OCI-LY3 (cell line): ENCODE measurements around the gene XAB2.

ENCODE experiments used
- H2AFZ ChIP-seq: fragments of 200-600, 300-600 bp; shearing (Covaris generic); 2 replicates; pipeline ENCODE4 v1.6.0; 2014; ENCODE audit warnings: antibody characterized with exemption, low read depth, low read length
- H3K27ac ChIP-seq: fragments of 200-600, 300-600 bp; sonication (generic); 2 replicates; pipeline ENCODE4 v1.5.1; 2014; ENCODE audit warnings: mild to moderate bottlenecking, low read length, moderate library complexity, mixed read lengths
- H3K27me3 ChIP-seq: fragments of 200-600, 300-600 bp; sonication (generic); 2 replicates; pipeline ENCODE4 v1.6.1; 2014; ENCODE audit warnings: low read depth, low read length, mixed read lengths
- H3K36me3 ChIP-seq: fragments of 200-600, 300-600 bp; sonication (generic); replicated peaks from 2 replicates; pipeline ENCODE3; 2014; ENCODE audit warnings: low read depth, low read length, mixed read lengths
- H3K4me1 ChIP-seq: fragments of 300-600, 200-600 bp; sonication (generic); 2 replicates; pipeline ENCODE4 v1.6.1; 2014; ENCODE audit warnings: low read length, mixed read lengths
- H3K4me2 ChIP-seq: fragments of 200-600, 300-600 bp; sonication (generic); 2 replicates; pipeline ENCODE4 v1.6.1; 2014; ENCODE audit warnings: low read length, mixed read lengths
- H3K4me3 ChIP-seq: fragments of 300-600, 200-600 bp; sonication (generic); 2 replicates; pipeline ENCODE4 v1.5.1; 2014; ENCODE audit warnings: antibody characterized with exemption, mild to moderate bottlenecking, low read length, moderate library complexity
- H3K79me2 ChIP-seq: fragments of 300-600, 200-600 bp; shearing (Covaris generic); 2 replicates; pipeline ENCODE4 v1.6.1; 2014; ENCODE audit warnings: mild to moderate bottlenecking, low read length, mixed read lengths
- H3K9ac ChIP-seq: fragments of 300-600, 200-600 bp; shearing (Covaris generic); 2 replicates; pipeline ENCODE4 v1.6.0; 2014; ENCODE audit warnings: mild to moderate bottlenecking, low read length, moderate library complexity
- H3K9me3 ChIP-seq: fragments of 200-600, 300-600 bp; shearing (Covaris generic); 2 replicates; pipeline ENCODE4 v1.6.1; 2014; ENCODE audit warnings: low read length, mixed read lengths; ENCODE audit not compliant: insufficient read depth
- H4K20me1 ChIP-seq: fragments of 200-600, 300-600 bp; sonication (generic); 2 replicates; pipeline ENCODE4 v1.6.1; 2016; ENCODE audit warnings: low read length, mixed read lengths; ENCODE audit not compliant: insufficient read depth
- EZH2phosphoT487 ChIP-seq: fragments of 200-600 bp; shearing (Covaris generic); IDR thresholded peaks from 2 replicates; pipeline ENCODE4 v1.6.1; 2018; ENCODE audit warnings: antibody characterized with exemption, mixed run types, low read depth
- TF ChIP-seq, protein P1 (sequence below): fragments of 200-600, 300-600 bp; sonication (generic); IDR thresholded peaks from 2 replicates; pipeline ENCODE4 v1.5.1; 2014; ENCODE audit warnings: antibody characterized with exemption, low read length, low read depth

Gene XAB2

DNA sequence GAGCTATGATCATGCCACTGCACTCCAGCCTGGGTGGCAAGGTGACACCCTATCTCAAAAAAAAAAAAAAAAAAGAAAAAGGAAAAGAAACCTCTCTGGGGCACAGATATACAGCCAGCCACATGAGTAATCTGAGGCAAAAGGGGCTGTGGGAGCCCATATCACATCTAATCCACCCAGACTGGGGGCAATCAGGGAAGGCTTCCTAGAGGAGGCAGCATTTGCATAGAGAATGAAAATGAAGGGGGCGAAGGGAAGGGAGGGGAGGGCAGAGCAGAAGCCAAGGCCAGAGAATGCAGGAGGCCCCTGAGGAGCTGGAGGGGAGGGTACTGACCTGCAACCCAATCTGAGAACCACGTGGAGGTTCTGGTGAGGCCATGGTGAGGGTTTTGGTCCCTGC lies 20.8 kb upstream of the XAB2 start:
- Histone ChIP-seq H3K4me3 (no peak overlapping the region), H3K9me3 (no peaks in the 10 kb centered on the region), H3K4me2 (no peak overlapping the region), H3K9ac (no peak overlapping the region), H3K79me2 (no peaks in the 10 kb centered on the region), H3K27me3 (0 out of 2 replicates have a peak, but pooled peaks cover 3% of the 10 kb centered on the region), H3K36me3 (peaks cover 11% of the 10 kb centered on the region), H2AFZ (no peak overlapping the region), H4K20me1 (no peaks in the 10 kb centered on the region), H3K4me1 (peaks cover 19% of the 10 kb centered on the region), H3K27ac (no peak overlapping the region)
- TF ChIP-seq EZH2phosphoT487: no peak
- TF ChIP-seq, protein P1, sequence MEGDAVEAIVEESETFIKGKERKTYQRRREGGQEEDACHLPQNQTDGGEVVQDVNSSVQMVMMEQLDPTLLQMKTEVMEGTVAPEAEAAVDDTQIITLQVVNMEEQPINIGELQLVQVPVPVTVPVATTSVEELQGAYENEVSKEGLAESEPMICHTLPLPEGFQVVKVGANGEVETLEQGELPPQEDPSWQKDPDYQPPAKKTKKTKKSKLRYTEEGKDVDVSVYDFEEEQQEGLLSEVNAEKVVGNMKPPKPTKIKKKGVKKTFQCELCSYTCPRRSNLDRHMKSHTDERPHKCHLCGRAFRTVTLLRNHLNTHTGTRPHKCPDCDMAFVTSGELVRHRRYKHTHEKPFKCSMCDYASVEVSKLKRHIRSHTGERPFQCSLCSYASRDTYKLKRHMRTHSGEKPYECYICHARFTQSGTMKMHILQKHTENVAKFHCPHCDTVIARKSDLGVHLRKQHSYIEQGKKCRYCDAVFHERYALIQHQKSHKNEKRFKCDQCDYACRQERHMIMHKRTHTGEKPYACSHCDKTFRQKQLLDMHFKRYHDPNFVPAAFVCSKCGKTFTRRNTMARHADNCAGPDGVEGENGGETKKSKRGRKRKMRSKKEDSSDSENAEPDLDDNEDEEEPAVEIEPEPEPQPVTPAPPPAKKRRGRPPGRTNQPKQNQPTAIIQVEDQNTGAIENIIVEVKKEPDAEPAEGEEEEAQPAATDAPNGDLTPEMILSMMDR: no peak

DNA sequence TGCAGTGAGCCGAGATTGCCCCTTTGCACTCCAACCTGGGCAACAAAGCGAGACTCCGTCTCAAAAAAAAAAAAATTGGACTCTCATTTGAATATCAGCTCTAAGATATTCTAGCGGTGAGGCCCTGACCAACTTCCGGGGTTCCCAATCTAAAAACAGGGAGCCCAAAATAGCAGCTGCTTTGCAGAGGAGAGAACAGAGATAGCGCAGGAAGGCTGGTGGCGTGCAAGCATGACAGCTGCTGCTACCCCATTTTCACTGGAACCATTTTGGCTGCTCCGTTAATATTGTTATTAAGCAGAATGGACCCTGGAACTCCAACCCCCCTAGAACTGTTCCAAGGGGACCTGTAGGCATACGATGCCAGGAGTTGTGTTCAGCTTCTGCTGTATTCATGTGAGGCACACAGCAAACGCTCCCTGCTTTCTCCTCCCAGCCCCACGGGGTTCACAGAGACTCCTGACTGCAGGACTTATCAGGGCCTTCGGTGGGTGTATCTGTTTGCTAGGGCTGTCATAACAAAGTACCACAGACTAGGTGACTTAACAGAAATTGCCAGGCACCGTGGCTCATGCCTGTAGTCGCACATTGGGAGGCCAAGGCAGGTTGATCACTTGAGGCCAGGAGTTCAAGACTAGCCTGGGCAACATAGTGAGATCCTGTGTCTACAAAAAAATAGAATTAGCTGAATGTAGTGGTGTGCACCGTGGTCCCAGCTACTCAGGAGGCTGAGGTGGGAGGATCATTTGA lies 19.1 kb upstream of the XAB2 start:
- Histone ChIP-seq H3K27me3 (0 out of 2 replicates have a peak, but pooled peaks cover 3% of the 10 kb centered on the region), H3K4me1 (peaks cover 28% of the 10 kb centered on the region), H3K27ac (no peak overlapping the region), H2AFZ (no peak overlapping the region), H3K4me2 (no peak overlapping the region), H3K9ac (no peak overlapping the region), H4K20me1 (no peaks in the 10 kb centered on the region), H3K4me3 (no peak overlapping the region), H3K9me3 (no peaks in the 10 kb centered on the region), H3K79me2 (no peaks in the 10 kb centered on the region), H3K36me3 (peaks cover 19% of the 10 kb centered on the region)
- TF ChIP-seq, protein P1: no peak
- no peak for TF ChIP-seq EZH2phosphoT487

DNA sequence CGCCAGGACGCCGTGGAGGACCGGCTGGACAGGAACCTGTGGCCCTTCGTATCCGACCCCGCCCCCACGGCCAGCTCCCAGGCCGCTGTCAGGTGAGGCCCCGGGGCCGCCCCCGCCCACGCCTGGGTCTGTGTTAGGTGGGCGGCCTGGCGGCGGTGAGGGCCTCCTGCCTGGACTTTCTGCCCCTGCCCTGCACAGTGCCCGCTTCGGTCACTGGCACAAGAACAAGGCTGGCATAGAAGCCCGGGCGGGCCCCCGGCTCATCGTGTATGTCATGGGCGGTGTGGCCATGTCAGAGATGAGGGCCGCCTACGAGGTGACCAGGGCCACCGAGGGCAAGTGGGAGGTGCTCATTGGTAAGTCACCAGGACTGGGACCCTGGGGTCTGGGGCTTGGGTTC lies 17.8 kb upstream of the XAB2 start:
- H3K27me3 ChIP-seq: 0 out of 2 replicates have a peak, but pooled peaks cover 3% of the 10 kb centered on the region
- TF ChIP-seq, protein P1: no peak
- TF ChIP-seq EZH2phosphoT487: no peak
- H3K79me2 ChIP-seq: no peaks in the 10 kb centered on the region
- H3K27ac ChIP-seq: no peak overlapping the region
- H3K4me3 ChIP-seq: no peak overlapping the region
- H3K4me1 ChIP-seq: peaks cover 26% of the 10 kb centered on the region
- H2AFZ ChIP-seq: no peak overlapping the region
- no peak overlapping the region for H3K4me2 ChIP-seq
- H3K36me3 ChIP-seq: peaks cover 19% of the 10 kb centered on the region
- no peak overlapping the region for H3K9ac ChIP-seq
- no peaks in the 10 kb centered on the region for H4K20me1 ChIP-seq
- no peaks in the 10 kb centered on the region for H3K9me3 ChIP-seq

DNA sequence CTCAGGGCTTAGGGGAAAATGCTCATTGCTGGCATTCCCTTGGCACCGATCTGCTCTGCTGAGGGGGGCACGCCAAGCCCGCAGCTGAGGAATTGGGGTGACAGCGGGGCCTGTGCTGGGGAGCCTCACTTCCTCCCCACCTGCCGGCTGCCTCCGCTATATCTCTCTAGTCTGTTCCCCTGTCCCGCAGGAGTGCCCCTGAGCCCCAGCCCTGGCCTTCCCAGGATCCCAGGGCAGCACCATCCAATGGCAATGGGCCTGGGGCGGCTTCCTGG lies 17.0 kb upstream of the XAB2 start:
- peak overlapping the region; percentile 78 for H3K9ac ChIP-seq
- H3K4me2 ChIP-seq: peak overlapping the region; percentile 76
- H3K4me3 ChIP-seq: peak overlapping the region; percentile 77
- peaks cover 19% of the 10 kb centered on the region for H3K36me3 ChIP-seq
- no peaks in the 10 kb centered on the region for H3K9me3 ChIP-seq
- H3K27me3 ChIP-seq: 0 out of 2 replicates have a peak, but pooled peaks cover 3% of the 10 kb centered on the region
- no peak overlapping the region for H2AFZ ChIP-seq
- H3K27ac ChIP-seq: peak overlapping the region; percentile 74
- TF ChIP-seq, protein P1: no peak
- no peak for TF ChIP-seq EZH2phosphoT487
- peaks cover 26% of the 10 kb centered on the region for H3K4me1 ChIP-seq
- no peaks in the 10 kb centered on the region for H4K20me1 ChIP-seq
- H3K79me2 ChIP-seq: no peaks in the 10 kb centered on the region
